NCI-H1417 treated with DMSO at 0.1 percent for 48 hours (cell line): ENCODE results near the gene ECE1.

Source experiments
- DNase-seq: peaks from one replicate; lab custom pipeline; 2025; lab: John Stamatoyannopoulos, UW

The ECE1 gene

DNA sequence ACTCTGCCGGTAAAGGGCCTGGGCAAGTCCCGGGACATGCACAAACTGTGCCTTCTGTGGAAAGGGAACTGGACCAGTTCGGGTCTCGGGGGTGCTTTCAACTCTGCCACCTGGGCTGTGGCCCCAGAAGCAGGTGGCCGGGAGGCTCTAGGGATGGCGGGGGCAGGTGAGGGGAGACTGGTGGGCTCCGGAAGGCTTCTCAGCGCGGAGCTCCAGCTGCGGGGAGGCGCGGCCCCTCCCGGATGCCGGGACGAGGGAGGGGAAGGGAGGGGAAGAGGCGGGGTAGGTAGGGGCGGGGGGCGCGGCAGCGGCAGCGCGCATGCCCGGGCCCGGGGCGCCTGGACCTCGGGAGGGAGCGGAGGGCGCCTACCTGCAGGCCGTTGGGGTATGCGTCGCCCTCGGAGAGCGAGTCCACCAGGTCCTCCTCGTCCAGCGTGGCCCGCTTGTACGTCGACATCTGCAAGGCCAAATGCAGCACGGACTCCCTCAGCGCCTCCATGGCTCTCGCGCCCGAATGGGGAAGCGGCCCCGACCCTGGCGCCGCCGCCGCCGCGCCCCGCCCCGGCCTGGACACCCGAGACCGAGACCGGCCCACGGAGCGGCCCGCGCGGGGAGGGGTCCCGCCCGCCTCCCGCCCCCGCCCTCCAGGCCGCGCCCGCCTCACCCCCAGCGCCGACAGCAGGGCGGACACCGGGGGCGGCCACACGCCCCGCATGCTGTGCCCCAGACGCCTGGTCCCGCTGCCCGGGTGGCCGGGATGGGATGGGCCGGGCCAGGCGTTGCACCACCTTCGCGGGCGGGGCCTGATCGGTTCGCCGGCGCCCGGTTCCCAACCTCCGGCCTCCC is at the start of gene ECE1:
ECE1 (minus strand) TSS at position 764 of the 846 bp plus-strand sequence; CDS start at position 715, 49 bp downstream.
- DNase-seq = no peak

DNA sequence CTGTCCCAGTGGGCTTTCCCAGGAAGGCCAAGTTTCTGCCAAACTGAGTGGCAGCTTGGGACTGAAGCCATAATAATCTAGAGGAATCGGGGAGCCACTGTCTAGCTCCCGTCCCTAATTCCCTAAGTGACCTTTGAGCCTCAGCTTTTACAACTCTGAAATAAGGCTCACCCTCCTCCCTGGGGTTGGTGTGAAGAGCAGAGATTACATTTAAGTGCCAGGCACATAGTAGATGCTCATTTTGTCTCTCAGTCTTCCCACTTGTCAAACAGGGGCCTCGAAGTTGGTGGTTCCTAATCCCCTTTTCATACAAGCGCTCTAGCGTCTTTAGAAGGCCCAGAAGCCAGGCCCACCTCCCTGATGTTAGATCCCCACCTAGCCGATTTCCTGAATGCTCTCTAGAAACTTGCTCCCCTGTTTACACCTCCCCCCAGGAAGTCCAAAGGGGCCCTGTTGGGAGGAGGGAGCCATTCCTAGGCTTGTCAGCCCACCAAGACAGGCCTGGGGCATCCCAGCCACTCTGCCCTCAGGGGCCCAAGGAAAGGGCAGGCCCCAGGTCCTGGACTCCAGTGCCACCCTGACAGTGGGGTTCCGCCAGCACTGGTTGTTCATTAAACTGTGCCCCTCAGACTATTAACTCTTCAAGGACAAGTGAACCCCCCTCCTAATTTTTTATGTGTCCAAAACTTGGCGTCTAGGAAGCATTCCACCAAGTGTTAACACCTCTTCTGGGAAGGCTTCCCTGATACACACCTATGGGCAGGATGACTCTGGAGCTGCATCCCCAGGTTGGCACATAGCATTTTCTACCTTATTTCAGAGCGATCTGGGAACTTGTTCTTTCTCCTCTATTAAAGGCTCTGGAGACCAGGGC is 49.3 kb upstream of the ECE1 start:
- no peak for DNase-seq

DNA sequence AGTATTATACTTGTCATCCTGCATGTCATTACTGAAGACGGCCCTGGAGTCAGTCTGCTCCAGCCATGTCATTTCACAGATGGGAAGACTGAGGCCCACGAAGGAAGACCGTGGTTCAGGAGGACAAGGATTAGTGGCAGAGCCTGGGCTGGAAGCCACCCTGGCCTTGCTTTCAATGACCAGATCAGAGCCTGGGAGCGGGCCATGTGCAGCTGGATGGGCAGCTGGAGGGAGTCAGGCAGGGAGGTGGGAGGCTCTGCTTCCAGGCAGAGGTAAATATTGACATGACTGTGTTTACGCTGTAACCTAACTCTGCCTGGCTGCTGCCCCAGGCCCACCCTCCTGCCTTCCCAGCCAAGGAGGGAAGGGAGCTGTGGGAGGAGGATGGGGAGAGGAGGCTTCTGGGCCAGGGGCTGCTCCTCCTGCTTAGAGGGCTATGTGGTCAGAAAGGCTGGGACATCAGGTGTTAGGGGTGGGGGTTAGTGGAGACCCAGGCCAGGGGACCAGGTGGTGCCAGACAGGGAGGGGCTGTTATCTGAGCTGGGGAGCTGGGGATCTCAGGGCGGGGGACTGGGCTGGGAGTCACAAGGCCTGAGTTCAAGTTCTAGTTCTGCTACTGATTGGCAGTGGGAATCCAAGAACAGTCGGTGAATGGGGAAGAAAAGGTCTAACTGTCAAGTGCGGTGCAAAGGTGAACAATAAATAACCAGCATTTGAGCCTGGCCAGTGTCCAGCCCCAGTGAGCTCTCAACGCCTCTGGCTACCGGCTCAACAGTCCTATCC is 48.5 kb upstream of the ECE1 start:
- peak; percentile 56 for DNase-seq

DNA sequence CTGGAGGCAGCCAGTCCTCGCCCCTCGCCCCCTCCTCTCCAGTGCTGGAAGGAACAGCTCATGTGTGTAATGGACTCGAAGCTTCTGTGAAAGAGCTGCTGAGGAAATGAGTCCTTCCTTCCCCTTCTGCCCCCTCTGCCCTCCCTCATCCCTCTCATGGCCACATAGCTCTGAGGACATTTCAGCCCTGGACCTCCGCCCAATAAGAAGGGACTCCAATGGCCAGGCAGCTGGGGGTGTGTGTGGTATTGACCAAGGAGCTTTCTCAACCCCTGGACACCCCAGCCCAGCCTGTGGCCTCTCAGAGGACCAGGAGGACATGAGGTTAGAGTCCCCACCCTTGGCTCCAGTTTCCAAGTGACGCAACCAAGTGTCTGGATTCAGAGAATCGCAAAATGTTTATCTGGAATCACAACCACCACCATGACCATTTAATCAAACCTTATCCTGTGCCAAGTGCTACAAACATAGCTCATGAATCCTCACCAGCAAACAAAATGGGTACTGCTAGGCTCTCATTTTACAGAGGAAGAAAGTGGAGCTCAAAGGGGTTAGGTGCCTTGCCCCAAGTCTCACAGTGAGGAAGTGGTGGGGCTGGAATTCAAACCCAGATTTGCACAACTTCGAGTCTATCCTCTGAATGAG is 47.8 kb upstream of the ECE1 start:
- DNase-seq = no peak

DNA sequence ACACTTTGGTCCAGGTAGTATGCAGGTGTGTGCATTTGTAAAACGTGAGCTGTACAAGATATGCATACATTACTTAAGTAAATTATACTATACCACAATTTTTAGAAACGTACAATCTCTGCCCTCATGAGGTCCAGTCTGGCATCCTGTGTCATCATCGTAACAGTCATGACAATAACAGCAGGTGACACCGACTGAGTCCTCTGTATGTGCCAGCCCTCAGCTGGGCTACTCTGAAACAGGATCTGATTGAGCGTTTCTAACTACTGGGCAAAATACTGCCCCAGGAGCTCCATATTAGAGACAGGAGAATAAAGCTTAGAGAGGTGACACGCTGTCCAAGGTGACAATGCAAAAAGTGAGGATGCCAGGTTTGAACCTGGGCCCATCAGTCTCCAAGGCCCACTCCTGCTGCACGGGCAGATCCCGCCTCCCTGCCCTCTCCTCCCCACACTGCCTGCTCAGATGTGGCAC is 47.2 kb upstream of the ECE1 start:
- no peak for DNase-seq

DNA sequence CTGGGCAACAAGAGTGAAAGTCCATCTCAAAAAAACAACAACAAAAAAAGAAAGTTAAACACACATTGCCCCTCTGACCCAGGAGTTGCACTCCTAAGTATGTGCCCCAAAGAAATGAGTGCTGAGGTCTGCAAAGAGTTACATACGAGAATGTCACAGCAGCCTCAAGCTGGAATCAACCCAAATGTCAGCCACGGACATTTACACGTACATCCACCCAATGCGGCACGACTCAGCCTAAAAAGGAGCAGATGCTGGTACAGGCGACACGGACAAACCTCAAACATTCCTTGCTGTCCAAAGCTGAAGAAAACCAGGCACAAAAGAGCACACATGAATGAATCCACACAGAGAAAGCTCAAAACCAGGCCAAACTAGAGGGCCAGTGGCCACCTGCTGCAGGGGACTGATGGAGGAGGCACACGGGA is 46.8 kb upstream of the ECE1 start:
- no peak for DNase-seq

DNA sequence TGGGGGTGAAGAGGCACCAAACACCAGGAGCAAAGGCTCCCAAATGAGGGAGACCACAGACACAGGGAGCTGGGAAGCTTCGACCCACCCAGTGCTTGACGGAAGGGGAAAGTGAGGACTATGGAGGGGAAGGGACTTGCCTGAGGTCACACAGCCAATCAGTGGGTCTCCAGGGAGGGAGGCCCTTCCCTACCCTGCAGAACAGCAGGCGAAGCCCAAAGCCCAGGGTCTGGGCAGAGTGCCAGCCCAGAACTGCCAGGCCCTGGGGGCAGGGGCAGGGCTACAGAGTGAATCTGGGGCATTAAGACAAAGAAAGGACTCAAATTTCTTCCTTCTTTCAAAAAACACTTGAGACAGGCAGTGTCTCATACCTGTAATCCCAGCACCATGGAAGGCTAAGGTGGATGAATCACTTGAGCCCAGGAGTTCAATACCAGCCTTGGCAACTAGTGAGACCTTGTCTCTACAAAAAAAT is 45.5 kb upstream of the ECE1 start:
- no peak for DNase-seq

DNA sequence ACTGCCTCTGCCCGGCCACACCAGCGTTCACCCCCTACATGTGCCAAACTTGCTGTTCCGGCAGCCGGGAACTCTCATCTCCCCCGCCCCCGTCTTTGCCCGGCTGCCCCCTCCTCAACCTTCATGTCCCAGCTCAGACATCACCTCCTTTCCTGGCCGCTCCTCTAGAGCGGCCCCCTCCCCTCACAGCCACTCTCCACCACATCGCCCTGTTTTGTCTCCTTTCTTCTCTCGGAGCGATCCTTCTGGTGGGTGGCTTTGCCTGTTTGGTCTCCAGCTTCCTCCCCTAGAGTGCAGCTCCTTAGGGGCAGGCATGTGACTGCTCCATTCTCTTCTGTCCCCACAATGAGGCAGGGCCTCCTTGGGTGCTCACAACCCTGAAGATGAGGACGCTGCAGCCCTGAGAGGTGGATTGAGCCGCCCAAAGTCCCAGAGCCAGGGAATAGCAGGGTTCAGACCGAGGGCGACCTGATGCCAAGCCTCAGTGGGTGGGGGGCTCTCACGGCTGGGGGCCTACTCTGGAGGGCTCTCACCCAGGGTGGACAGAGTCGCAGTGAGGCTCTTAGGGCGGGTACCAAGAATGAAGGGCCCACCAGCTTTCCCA is 44.9 kb upstream of the ECE1 start:
- no peak for DNase-seq

DNA sequence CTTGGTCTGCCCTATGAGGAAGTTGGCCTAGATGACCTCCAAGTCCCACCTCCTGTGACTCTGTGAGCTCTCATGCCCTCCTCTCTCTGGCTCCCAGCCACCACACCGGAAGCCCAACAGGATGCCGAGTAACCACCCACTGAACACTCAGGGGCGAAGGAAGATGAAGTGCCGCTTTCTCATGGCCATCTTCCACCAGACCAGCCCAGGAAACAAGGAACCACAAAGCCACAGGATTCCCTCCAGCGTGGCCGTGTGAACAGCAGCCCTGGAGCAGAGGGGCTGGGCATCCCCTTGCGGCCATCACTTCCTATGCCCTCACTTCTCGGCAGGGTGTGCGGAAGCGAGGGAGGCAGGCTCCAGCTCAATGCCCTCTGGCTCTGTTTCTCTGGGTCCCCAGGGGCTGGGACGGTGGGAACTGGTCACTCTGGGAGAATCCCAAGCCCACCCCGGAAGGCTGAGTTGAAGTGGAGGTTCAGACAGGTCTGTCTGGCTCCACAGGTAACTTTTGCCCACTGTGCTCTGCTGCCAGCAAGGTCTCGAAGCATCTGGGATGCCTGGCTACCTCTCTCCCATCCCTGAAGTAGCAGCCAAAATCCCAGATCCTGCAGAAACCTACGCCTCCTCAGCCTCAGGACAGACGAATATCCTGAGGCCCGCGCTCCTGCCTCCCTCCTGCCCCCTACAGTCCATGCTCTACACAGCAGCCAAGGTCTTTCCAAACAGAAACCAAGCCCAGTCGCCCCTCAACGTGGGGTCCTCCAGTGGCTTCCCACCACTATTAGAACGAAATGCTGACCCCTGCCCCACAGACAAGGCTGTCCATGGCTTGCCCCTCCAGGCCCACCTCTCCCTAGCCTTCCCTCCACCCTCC is 44.2 kb upstream of the ECE1 start:
- DNase-seq = no peak

DNA sequence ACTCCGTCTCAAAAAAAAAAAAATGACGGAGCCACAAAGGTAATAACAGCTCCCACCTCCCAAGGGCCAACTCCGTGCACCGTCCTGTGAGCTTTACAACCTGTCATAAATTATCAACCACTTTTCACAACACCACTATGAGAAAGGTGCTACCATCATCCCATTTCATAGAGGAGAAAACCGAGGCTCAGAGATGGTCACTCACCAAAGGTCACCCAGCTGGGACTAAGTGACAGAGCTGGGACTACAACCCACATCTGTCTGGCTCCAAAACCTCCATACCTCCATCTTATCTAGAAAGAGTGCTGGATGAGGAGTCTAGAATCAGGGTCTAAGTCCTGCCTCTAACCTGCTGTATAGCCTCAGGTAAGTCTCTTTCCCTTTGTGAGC is 43.6 kb upstream of the ECE1 start:
- DNase-seq = no peak

DNA sequence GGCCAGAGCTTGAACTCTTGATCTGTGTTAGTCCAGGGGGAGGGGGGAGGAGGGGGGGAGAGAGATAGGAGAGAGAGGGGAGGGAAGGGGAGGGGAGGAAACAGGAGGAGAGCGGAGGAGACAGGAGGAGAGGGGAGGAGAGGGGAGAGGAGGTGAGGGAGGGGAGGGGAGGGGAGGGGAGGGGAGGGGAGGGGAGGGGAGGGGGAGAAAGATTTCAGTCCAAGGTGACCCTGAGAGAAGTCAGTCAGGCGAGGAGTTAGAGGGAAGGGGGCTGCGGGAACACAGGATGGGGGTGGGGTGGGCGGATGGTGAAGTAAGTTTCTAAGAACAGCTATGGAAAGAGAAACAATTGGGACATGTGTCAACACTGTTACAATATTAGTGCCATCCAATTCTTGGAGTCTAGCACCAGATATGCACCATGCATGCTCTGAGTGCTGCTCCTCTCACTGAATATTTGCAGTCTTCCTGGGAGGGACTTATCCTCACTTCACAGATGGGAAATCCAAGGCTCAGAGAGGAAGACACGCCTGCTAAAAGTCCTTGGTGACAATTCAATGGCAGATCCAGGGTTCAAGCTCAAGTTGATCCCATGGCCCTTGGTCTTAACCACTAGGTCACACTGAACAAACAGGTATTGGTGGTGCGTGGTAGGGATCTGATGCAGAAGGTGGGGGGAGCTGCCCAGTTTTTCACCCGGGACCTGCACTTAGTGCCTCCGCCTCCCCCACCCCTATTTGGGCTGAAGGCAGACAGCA is 42.5 kb upstream of the ECE1 start:
- no peak for DNase-seq

DNA sequence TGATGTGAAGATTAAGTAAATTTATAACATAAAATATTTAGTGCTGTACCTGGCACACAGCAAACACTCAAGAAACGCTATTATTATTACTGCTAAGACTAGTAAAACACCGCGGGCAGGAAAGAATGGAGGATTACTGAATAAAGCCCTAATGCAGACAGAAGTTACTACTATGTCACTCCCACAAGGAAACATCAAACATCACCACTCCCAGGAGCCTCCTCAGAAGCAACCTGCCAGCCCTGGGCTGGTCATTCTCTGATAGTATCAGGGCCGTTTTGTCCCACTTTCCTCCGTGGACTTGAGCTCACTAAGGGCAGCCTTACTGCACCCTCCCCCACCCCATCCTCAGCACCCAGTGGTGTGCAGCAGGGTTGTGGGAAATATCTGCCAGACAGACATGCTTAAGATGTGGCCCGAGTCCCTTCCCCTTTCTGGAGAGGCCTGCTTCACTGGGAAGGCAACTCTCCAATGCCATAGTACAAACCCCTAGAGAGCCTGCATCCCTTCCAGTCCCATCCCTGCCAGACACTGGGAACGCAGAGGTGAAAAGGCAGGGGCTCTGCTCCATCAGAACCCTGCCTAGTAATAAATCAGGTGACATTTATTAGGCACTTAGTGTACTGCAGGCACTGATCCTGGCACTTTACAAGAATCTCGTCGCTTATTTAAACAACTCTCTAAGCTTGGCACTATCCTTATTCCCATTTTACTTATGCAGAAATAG is 41.7 kb upstream of the ECE1 start:
- no peak for DNase-seq

DNA sequence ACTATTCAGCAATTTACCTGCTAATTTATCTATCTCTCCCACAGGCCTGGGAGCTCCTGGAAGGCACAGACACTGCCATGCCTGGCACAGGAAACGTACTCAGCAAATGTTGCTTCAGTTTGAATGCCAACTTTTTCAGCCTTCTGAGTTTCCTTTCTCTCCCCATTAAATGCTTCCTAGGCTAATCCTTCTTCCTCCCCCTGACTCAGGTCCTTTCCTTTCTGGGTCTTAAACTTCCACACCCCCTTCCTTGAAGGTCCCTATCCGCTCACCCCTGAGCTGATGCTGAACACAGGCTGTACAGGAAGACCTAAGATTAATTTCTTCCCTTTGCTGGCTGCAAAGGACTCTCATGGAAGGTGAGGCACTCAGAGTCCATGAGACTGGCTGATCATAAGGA is 40.3 kb upstream of the ECE1 start:
- no peak for DNase-seq

DNA sequence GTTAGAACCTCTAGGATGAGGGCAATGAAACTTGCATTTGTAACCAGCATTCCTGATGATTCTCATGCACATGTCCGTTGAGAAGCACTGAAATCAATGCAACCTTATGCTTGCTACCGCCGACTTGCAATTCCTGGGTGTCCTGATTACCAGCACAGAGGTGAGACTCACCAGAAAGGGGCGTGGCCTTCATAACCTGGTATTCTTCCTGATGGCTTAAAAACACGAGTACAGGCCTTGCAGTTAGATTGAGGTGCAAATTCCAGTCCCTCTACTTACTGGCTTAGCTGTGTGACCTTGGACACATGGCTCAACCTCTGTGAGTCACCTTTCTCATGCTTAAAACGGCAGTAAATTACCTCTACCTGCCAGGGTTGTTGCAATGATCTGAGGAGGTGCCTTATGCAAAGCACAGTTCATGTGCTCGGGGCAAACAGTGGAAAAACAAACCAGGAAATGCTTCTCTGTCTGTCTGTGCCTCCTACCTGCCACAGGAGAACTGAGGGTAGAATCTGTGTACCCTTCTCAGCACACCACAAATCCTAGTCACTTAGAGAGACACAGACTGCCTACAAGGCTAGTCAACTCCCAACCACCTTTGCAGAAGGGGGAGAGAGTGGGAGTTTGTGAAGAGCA is 39.1 kb upstream of the ECE1 start:
- no peak for DNase-seq

DNA sequence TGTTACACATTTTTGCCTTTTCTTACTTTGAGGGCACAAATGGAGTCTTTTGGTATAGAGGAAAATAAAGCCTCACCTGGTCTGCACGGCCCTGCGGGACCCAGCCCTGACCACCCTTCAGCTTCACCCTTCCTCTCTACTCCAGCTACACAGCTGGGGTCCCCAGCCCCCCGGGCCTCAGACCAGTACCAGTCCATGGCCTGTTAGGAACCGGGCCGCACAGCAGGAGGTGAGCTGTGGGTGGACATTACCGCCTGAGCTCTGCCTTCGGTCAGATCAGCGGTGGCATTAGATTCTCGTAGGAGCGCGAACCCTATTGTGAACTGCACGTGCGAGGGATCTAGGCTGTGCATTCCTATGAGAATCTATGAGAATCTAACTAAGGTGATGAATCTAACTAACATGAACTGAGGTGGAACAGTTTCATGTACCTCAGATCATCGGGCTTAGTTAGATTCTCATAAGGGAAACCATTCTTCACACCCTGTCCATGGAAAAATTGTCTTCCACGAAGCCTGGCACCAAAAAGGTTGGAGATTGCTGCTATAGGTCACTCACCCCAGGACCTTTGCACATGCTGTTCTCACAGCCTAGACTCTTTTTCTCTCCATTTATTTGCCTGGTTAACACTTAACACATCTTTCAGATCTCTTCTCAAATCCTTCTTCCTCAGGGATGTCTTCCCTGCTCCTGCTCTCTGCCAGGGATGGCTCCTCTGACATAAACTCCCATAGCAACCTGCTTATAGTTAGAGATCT is 37.5 kb upstream of the ECE1 start:
- DNase-seq = no peak

DNA sequence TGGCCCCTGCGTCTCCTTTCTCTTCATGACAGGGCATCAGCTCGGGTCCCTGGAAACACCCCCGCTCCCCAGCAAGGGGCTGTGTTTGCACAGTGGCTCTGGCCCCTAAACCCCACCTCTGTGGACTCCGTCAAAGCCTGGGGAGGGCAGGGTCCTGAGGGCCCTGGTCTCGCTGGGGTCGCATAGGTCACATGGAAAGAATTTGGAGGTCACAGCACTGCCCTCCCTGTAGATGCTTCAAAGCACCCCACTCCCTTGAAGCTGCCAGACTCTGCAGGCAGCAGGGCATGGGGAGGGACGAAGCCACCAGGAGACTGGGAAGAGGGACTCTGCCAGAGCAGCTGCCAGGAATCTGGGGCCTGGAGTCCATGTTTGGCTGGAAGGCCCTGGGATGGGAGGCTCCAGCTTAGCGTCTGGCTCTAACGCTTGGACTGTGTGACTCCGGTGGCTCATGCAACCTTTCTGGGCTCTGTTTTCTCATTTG is 36.6 kb upstream of the ECE1 start:
- no peak for DNase-seq

DNA sequence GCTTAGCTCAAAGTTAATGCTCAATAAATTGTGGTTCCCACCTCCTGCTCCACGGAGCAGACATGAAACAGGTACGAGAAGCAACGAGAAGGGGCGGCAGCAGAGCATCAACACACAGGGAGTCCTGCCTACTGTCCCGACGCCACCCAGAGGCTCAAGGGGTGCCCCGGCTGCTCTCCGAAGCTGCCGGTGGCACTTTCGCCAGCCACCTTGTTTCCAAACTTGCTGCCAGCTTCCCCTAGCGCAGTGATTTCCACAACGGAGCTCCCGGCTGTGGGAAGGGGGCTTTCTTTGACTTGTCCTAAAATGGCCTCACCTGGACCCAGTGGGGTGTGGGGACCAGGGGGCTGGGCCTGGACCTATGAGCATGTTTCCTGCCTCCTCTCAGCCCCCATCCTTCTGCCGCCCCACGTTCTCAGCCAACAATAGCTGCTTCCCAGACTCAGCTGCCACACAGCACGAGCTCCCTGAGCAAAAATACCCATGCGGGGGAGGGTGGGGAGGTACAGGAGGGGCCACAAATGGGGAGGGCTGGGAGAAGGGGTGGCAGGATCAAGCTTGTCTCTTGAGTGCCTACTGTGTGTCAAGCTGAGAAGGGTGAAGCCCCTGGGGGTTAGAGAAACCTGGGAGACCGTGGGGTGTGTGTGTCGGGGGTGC is 35.6 kb upstream of the ECE1 start:
- no peak for DNase-seq
